ENCODE results near the gene ZBED1.

- TF ChIP-seq CTCF (IDR thresholded peaks at IDR 0.05) (no peak), POLR2A (IDR thresholded peaks at IDR 0.05) (no peak)
Measured at GRCh38 chrX:2516623-2517022, 15.8 kb upstream of the ZBED1 start.

All from right lobe of liver (tissue), 4 donors.